T-helper 1 cell treated with Interleukin-12 subunit alpha and Interleukin-12 subunit beta and Interleukin-4 antibody, amounts not matched to agents 30 ng/mL and 1 ng/mL, for 36 hours (primary cell): Measurements from ENCODE around the gene KDM7A. TPM values are rescaled to one million over a fixed set of nuclear protein-coding genes. Genes with fewer than 3 reads are reported as not detected.
"Not testable (repeated sequence)": the region's sequence is repeated elsewhere in the genome, so short reads cannot be mapped to it uniquely, and the experiment has no call there.

Experiments used
- intact Hi-C: fragments of 100-400 bp; cut with micrococcal nuclease; formaldehyde crosslinking; loops from one replicate; pipeline ENCODE4 v1.15.1; 2024
- total RNA-seq: library from RNA; stranded (reverse); gene quantifications from 2 replicates; pipeline ENCODE4 v1.2.3, GENCODE V29; 2022

KDM7A gene
- total RNA-seq, 1 donor from 2014 or later = 29.1 TPM

DNA sequence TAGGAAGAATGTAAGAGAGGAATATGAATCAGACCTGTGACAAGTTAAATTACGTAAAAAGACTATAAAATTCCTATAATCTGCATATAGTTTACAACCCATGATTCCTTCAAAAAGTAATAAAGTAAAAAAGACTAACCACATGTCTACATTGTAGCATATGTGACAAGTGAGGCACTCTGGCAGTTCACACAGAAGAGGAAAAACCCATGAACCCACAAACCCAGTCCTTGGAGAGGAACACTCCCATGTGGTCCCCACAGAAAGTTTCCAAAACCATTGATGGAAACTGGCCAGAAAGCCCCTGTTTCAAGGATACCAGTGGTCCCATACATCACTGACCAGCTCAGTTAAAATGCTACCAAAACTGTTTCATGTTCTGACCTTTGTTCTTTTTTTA lies 15.7 kb downstream of the KDM7A start:
- intact Hi-C loops = loop anchor here (10.0 kb wide), 1 partner anchor 536 kb away; no protein-coding TSS in a partner anchor

DNA sequence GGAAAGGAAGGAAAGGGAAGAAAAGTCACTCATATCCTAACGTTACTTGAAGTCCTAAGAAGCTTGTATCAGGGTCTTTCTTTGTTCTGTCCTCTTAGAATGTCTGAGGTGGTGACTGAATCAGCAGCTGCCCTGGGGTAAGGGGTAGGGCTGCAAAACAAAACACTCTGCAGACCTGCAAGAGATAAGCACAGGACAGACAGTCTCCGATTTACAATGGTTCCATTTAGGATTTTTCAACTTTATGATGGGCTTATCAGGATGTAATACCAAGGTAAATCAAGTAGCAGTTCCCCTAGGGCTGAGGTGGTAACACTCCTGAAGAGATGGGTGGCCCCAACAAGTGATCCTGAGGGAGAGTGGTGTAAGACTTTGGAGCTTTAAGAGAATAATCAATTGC lies 16.5 kb downstream of the KDM7A start:
- intact Hi-C loops = loop anchor here (10.0 kb wide), 1 partner anchor 536 kb away; no protein-coding TSS in a partner anchor

DNA sequence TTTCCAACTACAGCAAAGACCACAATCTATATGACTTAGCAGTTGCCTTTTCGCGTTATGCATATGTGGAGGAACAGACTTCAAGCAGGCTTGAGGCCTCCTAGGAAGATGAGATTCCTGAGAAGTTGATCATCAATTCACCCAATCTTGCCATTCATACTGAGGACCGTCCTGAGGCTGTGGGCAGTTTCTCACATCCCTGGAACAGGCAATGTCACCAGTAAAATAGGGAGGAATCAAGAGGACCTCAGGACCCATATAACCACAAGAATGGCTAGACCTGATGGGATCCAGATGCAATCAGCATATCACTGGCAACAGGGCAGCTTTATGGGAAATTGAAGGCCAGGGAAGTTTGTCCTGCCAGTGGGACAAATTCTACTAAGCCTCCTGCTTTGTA lies 17.3 kb downstream of the KDM7A start:
- intact Hi-C loops = no loop called here

GRCh38 chr7:140156460-140157080 lies 20.2 kb downstream of the KDM7A start:
- intact Hi-C loops = no loop called here

- intact Hi-C loops = no loop called here
Observed at GRCh38 chr7:140155428-140155827, 21.4 kb downstream of the KDM7A start.

DNA sequence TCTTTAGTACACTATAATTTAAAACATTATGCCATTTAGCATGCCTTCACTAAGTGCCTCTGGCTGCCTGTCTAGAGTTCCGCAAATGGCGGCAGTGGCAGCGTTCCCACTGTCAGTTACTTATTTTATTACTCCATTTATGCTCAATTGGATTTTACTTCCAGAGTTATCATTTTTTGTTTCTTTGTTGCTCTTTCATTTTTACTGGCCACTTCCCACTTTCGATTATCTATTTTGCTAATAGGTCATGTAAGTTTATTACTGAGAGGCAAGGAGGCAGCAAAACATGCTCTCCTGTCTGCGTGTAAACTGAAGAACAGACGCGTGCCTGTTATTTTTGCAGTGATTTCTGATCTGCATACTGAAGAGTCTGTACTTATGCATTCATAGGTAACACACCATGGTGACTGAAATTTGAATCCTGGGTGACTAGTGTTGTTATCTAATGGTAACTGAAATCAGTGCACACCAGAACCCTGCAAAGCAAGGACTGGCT lies 23.1 kb downstream of the KDM7A start:
- intact Hi-C loops = no loop called here

- intact Hi-C loops = no loop called here
Observed at GRCh38 chr7:140146574-140146973, 30.2 kb downstream of the KDM7A start.

- intact Hi-C loops = no loop called here
Observed at GRCh38 chr7:140145709-140146108, 31.1 kb downstream of the KDM7A start.

GRCh38 chr7:140144821-140145220 lies 32.0 kb downstream of the KDM7A start:
- intact Hi-C loops = no loop called here

- intact Hi-C loops = no loop called here
Observed at GRCh38 chr7:140143997-140144396, 32.8 kb downstream of the KDM7A start.

DNA sequence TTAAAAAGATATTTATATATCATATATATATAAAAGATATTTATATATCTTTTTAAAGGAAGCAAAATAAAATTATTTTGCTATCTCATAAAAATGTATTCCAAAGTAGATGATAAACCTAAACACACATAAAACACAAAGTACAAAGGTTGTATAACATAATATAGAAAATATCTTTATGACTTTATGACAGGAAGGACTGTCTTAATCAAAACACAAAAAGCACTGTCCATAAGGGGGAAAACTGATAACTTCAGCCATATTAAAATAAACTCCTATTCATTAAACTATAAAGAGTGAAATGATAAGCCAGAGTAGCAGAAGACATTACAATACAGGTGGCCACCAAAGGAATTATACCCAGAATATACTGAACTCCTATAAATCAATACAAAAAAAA lies 34.8 kb downstream of the KDM7A start:
- intact Hi-C loops = no loop called here

DNA sequence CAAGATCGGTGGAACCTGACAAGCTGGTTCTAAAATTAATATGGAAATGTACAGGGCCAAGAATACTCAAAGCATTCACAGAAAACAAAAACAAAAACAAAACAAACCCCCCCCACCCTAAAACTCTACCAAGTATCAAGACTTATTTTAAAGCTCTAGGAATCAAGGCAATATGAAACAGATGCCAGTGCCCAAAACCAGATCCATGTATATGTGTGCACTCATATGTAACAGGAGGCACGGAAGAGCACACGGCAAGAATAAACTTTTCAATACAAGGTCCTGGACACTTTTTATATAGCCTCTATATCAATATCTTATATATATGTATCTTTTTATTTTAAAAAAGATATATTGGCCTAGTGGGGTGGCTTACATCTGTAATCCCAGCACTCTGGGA lies 35.5 kb downstream of the KDM7A start:
- intact Hi-C loops = no loop called here

DNA sequence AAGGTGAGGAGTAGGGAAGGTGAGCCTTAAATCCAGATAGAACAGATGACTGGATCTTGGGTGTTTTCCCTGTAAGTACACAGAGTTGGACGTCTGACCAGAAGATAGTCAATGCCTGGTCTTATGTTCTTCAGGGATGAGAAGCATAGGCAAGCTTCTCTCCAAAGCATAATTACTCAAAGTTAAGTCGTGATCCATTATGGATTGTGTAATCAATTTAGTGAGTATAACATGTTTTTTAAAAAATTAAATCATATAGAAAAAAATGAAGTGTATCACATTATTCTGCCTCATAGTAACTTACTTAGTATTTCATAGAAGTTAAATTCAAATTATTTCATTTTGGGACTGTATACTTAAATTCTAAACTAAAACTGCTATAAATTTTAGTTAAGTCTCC lies 39.7 kb downstream of the KDM7A start:
- intact Hi-C loops = no loop called here

DNA sequence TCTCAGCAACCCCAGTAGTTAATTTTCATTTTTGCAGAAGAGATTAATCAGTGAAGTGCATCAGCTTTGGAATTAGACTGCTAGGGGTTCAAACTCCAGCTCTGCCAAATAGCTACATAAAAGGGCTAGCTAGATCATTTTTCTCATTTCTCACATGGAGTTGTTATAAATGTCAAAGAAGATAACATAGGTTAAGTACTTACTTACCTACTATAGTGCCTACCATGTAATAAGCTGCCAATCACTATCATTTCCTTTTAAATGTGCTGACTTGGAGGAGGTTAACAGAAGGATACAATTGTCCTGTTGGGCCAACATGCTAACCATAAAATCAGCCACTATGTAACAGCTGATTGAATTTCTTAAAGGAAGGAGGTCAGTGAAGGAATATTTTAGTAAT lies 40.7 kb downstream of the KDM7A start:
- intact Hi-C loops = no loop called here

- intact Hi-C loops = no loop called here
Observed at GRCh38 chr7:140134039-140134438, 42.7 kb downstream of the KDM7A start.

DNA sequence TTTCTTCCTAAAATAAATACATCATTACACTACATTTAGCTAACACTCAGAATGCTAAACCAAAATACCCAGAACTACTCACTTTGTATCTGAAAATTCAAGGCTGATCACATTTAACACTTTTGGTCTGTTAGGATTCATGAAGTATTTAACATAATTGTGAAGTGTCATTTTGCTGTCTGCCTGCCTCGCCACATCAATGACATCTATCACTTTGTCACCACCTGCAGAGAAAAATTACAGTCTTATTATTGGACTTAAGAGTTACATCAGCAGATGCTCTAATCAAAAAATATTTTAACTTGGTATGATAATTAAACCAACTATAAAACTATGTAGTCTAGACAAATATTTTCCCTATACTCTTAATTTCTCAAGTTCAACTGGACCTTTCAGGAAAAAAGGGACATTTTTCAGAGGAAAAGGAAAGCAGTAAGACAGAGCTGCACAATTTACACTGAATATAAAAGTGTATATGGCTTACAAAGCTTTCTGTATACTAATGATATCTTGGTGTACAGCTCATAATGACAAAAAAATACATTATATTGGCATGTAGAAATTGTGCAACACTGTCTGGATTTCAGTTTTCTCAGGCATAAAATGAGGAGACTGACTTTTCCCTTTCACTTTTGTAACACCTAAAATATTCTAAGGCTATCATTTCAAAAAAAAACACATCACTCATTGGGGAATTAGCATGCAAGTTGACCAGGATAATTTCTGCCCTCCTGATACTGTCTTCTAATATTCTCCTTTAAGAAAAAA lies 49.2 kb downstream of the KDM7A start:
- intact Hi-C loops = no loop called here

DNA sequence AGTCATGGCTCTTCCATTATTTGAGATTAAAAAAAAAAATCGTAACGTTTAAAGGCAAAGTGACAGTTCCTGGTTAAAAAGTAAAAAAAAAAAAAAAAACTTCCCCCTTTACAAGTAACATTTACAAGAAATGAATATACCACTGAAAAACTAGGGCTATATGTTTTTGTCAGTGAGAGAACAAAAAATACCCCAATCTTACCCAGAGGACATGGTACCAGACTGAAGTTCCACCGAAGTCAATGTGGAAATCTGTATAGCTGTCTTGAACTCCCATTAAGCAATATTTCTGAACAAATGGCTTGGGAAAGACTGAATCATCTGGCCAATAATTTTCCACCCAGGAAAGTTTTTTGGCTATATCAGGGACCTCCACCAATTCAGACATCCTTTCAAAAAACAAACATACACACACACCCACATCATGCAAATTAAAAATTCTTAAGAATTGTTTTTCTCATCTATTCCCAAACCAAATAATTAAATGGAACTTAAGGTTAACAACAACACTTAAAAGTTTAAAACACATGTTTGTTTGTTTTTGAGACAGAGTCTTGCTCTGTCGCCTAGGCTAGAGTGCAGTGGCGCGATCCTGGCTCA lies 50.2 kb downstream of the KDM7A start:
- intact Hi-C loops = no loop called here

- intact Hi-C loops = no loop called here
Observed at GRCh38 chr7:140122965-140123364, 53.8 kb downstream of the KDM7A start.

DNA sequence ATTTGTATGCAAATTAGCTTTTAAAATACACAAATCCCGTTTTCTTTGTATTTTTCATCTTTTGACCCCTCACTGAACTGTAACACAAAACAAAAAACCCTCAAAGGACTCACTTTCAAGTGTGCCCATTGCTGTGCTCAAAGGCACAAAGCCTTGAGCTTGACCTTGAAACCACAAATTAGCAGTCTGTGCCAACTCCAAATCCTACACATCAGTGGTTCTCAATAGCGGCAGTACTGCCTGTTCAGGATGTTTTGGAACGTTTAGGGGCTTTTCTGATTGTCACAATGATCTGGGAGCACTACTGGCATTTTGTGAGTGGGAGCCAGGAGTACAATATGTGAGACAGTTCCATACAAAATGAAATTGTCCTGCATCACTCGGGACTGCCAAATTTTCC lies 55.5 kb downstream of the KDM7A start:
- intact Hi-C loops = no loop called here

- intact Hi-C loops = not testable (repeated sequence)
Observed at GRCh38 chr7:140114817-140115216, 62.0 kb downstream of the KDM7A start.

- intact Hi-C loops = not testable (repeated sequence)
Observed at GRCh38 chr7:140108777-140109176, 68.0 kb downstream of the KDM7A start.

DNA sequence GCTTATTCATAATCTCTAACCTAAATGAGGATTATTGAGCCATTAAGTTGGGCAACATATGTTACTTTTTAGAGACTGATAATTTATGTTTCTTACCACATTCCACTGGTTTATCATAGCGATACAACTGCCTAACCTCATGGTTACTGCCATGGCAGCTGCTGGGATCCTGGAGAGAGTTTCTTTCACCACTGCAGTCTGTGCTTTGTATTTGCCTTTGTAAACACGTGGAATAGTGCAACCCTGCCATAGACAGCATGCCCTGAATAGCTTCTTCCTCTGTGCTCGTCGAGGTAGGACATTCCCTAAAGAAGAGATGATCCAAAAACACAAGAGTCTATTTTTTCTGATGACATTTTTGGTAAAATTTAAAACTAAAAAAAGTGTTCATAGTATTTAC lies 80.3 kb downstream of the KDM7A start:
- intact Hi-C loops = no loop called here
